ENCODE measurements around the gene CLASP1.
"Not testable (repeated sequence)": the region's sequence is repeated elsewhere in the genome, so short reads cannot be mapped to it uniquely, and the experiment has no call there.

Gene CLASP1

DNA sequence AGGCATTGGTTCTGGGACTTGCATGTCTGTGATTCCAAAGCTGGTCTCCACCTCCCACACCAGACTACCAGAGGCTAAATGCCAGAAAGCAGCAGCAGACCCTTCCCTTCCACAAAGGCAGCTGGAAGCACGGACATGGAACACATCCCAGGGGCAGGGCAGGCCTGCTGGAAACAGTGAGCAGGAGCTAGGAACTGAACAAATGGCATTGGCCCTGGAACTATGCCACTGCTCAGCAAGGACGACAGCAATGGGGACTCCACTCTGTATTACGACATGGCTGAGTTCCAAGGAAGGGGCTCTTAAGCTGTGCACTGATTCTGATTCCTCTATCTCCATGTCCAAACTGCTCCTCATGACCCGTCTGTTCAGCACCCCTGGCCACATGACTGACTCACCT, 286.5 kb downstream of the CLASP1 start:
- no peak for DNase-seq

DNA sequence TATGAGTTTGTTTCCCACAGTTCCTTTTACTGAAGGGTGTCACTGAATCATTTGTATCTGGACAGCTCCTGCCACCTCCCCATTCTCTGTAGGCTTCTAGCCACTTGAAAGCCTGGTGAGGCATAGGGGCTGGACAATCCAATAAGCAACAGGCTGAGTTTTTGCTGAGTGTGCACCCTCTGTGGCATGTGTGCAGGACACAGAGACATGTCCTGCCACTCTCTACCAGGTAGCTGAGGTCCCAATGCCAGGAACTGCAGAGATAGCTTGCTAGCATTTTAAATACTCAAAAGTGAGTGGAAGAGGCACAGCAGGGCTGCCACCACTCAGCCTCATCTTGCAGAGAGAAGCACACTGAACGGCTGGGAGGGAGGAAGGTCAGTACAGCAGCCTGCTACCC, 287.0 kb downstream of the CLASP1 start:
- DNase-seq = no peak

DNA sequence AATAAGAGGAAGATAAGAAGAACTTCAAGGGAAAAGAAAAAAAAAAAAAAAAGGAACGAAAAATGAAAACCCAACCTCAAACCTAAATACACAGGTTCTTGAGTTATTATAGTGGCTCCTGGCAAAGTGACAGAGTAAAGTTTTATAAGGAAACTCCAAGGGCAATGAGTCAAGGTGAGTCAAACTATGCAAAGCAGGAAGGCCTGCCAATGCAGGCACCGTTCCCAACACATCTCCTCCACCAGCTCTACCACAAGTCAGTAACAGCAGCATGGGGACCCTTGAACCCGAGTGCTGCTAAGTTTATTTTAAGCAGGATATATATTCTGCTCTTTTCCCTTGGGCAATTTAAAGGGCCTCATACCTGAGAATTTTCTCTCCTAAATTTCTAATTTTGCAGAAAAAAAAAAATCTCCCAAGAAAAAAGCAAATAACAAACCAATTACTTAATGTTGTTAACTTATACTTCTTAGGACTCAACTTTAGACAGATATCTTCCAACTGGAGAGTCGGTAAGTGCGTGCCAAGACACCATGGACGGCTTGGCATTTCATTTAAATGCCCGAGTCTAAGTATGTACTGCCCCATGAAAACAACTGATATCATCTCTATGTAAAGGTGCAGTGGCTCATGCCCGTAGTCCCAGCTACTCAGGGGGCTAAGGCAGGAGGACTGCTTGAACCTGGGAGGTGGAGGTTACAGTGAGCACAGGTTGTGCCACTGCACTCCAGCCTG, 288.5 kb downstream of the CLASP1 start:
- DNase-seq = no peak

DNA sequence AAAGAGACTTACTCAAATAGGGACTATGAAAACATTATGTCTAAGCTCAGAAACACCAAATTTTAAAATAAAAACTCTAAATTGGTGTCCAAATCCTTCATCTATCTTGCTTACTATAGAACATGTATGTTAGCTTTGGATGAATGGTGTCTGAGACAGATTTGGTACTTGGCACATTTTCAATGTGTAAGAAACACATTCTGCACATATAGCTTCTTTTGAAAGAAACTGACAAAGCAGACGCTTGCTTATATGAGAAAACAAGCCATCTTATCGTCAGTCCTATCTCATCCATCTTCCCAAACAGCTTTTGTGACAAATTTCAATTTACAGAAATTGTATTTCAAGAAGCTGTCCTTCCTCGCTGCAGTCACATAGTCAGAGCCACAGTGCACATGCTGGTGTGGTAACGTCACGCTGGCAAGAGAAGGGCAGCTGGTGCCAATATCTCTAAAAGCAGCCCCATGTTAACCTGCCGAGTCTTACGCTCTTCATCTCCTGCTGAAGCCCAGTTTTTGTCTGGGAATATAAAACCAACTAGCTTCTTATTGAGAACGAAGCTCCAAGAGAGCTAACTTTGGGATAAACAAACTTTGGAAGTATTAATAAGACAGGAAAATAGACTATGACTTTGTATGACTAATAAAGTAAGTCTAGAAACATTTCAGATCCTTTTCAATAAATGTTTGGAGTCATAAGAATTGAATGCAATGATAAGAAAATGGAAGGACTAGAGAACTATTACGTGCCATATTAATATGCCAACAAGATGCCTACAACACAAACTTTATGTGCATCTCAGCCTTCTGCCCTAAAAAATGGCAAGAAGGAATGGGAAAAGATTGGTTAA, 289.3 kb downstream of the CLASP1 start:
- no peak for DNase-seq

DNA sequence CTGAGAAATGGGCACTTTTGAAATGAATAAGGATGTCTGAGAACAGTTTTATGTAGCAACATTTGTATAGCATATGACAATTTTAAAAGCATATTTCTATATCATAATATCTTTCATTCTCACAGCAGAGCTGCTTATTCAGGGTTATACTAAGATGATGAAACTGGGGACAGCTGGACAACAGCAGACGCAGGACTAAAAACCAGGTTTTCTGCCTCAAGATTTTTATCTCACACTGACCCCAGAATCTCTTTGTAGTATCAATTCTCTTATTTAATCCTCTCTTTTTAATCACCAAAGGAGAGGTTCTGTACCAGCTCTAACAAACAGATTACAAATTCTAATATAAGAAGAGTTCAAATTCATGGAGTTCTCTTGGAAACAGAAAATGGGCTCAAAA, 290.1 kb downstream of the CLASP1 start:
- no peak for DNase-seq

DNA sequence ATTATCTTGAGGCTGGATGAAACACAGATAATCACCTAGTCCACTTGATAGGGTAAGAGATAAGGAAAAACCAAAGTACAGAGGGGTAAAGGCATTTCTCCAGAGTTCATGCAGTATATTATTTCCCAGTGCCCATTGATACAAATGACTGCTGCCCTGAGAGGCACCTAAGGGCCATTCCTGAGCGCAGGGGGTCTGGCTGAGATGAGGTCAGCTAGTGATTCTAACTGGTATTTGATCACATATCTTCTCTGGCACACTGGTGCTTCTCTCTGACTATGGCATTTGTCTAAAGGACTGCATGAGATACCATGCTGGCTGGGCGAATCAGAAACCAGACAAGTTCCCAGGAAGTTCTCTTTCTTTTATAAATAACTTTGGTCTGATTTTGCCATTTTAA, 291.0 kb downstream of the CLASP1 start:
- no peak for DNase-seq

DNA sequence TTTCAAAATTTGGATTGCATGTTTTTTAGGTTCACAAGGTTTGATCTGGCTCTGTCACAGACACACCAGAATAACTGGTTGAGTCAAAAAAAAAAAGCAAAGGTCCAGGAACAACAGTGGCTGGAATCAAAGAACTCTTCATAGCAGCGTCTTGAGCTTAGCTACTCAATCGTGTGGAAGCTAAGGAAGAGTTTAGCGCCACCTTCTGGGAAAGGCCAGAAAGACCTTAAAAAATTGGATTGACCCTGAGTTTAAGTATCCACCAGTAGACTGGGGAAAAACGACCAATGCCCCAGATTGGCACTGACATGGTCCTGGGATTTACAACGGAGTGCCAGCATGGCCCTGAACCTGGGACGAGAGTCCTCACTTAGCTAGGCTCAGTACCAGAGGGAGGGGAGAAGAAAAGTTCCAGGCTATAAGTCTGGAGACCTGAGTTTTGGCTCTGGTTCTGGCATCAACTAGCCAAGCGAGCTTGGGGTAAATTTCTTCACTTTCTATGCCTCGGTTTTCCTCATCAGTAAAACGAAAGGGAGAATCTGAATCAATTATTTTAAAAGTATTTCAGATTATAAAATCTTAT, 293.1 kb downstream of the CLASP1 start:
- DNase-seq = peak in 1 of 2 experiments; percentile 30

DNA sequence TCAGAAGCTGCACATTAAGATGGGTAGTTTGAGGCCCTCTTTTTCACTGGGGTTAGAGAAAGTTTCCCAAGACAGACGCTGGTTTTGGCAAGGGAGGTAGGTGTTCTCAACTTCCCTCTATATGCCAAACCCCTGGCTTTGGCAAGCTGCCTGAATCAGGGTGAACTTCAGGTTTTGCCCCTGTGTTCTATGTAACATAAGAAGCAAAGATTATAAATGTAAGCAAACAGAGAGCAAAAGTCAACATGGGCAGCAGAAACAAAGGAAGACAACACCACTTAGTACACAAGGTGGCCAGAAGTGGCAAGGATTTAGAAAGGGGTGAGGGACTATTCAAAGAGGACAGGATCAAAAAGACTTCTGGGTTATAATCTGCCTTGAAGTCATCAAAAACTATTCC, 293.8 kb downstream of the CLASP1 start:
- DNase-seq = no peak

DNA sequence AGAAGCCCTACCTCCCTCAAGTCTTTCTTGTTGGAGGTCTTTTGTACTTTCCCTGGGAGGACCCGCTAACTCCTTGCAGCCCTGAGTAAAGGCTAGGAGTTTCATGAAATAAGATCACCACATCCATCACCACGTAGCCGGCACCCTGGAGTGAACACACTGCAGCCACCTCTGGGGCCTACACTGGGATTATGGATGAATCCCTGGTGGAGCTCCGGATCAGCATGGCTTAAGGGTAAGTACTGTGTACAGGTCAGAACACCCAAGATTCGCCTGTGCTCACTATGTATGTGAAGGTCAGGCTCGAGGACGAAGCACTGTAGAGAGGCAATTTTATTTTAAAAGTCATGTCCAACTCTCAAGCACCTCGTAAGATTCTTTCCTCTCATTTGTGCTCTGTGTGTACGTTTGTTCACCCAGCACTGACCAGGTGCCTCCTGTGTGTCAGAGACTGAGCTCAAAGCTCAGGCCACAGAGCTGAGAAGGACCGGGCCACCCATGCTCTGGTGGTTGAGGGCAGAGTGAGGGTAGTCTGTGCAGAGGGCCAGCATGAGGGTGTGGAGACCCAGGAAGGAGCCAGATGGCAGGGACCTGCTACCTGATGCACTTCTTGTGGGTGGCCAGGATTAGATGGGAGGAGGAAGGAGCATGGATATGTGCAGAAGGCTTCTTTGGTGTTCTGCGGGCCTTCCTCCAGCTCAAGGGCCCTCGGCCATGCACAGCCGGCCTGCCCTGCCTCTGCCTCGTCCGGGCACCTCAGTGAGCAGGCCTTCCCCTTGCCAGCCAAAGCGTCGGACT, 297.5 kb downstream of the CLASP1 start:
- no peak for DNase-seq

DNA sequence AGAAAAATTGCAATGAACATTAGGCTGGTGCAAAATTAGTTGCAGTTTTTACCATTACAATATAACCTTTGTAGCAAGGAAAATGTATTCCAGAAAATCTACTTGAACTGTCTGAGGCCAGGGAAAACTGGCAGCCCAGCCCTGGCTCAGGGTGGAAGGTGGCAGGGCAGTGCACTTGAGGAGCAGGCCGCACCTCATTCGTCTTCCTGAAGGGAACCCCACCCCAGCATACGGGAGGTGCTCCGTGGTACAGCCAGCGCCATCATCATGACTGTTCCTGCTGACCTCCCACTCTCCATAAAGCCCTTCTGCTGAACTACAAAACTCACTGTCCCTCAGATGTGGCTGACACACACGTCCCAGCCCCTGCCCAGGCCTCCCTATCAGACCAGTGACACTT, 298.4 kb downstream of the CLASP1 start:
- DNase-seq = no peak

DNA sequence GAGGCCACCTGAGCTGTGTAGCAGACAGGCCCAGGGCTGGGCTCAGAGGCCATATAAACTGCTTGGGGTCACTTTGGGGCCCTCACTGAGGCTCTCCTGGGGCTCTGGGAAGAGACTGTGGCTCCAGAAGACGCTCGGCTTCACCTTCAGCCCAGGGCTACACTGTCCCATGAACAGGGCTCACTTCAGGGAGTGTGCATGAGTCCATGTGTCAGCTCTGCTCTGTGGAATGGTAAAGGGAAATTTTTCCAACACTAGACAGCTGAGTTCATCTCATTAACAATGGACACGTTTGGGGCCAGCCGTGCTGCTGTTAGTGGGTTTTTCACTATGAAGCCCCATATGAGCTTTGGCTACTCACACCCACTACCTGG, 298.9 kb downstream of the CLASP1 start:
- DNase-seq = no peak

DNA sequence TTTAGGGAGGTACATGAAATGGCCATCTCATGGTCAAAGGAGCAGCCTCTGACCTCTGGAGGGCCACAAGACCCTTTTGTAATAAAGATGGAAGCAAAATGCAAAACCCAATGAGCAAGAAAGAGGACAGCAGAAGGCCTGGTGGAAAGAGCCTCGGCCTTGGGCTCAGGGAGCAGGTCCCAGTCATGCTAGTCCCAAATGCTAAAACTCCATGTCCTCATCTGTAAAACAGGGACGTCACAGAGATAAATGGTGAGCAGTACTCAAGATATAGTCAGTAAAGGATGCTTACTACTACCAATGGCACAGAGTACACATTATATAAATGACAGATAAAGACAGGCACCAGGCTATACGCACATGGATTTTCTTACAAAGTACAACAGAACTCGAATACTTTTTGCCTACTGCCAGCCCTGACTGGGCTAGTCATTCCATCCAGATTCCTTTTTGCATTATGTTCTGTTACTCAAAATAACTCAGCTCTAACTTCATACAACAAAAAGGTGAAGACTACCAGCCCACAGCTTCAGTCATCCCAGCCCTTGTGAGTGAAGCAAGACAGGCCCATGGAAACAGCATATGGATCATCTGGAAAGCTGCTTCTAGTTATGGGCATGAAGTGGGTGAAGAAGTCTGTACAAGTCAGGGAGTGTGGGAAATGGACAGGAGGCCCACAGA, 299.4 kb downstream of the CLASP1 start:
- DNase-seq = no peak

DNA sequence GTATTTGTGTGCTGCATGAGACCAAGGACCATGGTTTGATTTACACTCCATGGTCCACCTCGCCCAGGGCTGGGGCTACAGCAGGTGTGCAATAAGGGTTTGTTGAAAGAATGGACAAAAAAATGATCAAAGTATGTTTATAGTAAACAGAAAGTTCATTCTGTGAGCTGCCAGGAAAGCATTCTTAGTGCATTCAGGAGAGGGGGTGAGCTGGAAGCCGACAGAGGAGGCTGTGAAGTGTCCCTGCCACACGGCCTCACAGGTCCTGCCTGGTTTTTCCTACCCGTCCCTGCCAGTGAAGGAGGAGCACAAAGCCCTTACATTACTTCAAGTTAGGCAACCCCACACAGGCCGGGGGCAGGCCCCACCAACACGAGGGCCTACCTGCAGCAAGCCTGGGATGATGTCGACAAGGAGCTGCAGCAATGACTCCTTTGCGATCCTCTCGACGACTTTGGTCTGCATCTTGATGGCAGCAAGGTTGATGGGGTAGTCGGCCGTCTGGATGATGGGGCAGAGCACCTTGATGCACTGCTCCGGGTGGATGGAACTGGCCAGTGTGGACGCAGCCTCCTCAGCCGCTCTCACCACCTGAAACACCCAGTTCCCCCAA, 301.0 kb downstream of the CLASP1 start:
- DNase-seq = no peak

DNA sequence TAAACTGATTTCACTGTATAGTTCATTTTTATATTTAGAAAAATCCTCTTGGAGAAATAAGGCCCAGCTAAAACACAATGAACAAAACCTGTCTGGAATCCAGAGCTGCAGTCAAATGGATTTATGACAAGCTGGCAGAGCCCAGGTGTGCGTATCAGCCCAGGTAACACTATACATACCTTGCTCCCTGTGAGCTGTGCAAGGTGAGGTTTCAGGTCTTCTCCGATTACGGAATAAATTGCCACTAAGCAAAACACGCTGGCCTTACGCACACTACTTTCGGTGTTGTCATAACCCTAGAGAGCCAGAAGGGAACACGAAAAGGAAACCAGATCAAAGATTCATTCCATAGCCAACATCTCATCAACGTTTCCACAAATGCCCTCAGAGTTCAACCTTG, 302.4 kb downstream of the CLASP1 start:
- DNase-seq = no peak

DNA sequence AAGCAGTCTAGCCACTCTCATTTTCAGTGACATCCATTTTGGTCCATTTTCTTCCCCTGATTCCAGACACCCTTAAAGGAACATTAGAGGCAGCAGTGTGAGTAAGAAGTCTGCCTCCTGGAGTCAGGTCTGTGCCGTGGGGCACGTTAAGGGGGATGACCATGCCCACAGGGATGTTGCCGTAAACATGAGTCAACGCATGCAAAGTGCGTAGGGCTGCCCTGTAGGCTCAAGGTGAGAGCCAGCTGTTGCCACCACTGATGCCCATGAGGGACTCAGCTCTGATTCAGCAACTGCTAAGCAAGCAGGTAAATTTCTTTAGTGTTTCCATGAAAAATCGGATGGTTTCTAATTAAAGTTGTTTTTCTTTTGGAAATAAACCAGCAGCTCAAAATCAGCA, 302.9 kb downstream of the CLASP1 start:
- no peak for DNase-seq

DNA sequence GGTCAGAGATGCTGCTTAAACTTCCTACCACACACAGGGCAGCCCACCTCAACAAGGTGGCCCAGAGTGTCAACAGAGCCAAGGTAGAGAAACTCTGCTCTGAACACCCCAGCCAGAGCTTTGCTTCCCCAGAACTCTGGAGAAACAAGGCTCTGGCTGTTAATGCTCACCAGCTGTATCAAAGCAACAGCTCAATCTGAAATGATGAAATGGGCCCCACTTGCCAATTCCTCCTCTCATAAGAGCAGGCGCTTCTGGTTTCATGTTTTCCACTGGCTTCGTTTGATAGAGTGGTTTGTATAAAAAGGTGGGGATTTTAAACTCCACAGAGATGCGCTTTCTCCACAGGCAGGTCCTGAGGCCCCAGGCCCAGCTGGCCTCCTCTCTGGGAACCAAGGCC, 303.4 kb downstream of the CLASP1 start:
- DNase-seq = no peak

DNA sequence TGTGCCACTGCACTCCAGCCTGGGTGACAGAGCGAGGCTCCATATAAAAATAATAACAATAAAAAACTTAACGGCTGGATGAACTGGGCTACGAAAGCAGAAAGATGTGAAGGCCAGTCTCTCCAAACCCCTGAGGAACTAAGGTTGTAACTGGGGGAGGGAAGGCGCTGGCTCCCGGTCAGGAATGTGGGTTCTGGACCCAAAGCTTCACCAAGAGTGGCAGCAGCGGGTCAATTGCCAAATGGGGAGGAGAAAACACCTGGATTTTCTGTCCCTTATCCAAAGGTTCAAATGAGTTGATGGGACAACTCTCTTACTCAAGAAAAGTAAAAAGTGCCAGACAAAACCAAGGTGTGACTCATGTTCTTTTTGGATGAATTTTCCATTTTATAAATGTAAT, 304.2 kb downstream of the CLASP1 start:
- DNase-seq = no peak

DNA sequence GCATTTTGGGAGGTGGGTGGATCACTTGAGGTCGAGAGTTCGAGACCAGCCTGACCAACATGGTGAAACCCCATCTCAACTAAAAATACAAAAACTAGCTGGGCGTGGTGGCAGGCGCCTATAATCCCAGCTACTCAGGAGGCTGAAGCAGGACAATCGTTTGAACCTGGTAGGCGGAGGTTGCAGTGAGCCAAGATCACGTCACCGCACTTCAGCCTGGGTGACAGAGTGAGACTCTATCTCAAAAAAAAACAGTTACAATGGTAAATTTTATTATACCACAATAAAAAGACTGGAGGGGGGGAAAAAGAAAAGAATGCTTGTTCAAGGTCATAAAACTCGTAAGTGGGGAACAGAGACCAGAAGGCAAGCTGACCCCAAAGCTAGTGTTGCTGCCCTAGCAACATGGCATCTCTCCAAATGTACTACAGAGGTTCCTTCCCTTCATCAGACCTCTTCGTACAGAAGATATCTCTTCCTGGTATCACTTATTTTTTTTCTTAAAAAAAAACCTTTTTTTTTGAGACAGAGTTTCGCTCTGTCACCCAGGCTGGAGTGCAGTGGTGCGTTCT, 305.3 kb downstream of the CLASP1 start:
- DNase-seq = not testable (repeated sequence)

DNA sequence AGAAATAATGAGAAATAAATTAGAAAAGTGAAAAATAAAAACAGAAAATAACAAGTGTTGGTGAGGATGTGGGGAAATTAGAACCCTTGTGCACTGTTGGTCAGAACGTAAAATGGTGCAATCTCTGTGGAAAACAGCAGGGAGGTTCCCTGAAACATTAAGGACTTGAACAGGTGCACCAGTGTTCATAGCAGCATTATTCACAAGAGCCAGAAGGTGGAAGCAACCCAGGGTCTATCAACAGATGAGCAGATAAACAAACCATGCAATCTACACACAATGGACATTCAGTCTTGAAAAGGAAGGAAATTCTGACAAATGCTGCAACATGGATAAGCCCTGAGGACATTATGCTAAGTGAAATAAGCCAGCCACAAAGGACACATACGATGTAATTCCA, 306.1 kb downstream of the CLASP1 start:
- DNase-seq = no peak

DNA sequence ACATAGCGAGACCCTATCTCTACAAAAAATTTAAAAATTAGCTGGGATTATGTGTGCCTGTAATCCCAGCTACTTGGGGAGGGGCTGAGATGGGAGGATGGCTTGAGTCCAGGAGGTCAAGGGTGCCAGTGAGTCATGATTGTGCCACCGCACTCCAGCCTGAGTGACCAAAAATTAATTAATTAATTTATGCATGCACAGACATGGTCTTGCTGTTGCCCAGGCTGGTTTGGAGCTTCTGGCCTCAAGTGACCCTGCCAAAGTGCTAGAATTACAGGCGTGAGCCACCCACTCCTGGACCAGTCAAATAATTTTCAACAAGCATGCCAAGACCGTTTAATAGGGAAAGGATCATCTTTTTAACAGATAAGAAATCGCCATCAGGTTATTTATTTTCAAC, 306.5 kb downstream of the CLASP1 start:
- DNase-seq = no peak

DNA sequence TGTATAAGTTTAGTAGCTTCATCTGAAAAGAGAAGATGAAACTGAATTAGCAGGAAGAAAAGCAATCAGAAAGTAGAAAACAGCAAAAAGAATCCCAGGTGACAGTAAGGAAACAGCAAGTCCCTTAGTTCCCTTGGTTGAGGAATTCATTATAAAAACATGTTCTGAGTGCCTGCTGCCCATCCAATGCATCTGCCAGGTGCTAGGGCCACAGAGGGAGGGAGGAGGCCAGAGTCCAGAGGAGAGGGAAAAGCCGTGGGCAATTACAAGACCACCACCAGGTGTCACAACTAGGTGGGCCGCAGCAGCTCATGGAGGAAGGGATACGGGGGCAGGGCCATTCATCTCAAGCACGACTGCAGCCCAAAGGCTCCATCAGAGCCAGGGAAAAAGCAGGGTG, 308.3 kb downstream of the CLASP1 start:
- DNase-seq = no peak

DNA sequence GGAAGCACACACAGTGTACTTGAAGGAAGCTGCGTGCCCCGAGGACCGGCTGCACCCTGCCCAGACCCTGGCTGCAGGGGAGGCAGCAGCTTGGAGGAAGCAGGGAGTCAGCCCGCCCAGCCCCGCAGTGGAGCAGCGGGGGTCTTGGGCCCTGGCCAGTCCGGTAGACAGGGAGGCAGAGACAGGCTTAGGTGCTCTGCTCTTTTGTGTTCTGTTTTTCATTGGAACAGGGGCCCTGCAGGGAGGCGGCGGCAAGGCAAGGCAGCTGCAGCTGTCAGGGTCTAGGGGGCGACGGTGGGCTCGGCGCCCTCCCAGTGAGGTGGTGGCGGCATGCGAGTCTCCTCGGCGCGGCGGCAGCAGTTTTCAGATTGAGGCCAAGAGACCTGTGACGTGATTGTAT, 311.0 kb downstream of the CLASP1 start:
- no peak for DNase-seq
